ENCODE results near the gene HADHA. TPM values are rescaled to one million over a fixed set of nuclear protein-coding genes. Genes with fewer than 3 reads are reported as not detected.

The HADHA gene
- total RNA-seq, 1 donor from 2014 or later = 139 TPM

DNA sequence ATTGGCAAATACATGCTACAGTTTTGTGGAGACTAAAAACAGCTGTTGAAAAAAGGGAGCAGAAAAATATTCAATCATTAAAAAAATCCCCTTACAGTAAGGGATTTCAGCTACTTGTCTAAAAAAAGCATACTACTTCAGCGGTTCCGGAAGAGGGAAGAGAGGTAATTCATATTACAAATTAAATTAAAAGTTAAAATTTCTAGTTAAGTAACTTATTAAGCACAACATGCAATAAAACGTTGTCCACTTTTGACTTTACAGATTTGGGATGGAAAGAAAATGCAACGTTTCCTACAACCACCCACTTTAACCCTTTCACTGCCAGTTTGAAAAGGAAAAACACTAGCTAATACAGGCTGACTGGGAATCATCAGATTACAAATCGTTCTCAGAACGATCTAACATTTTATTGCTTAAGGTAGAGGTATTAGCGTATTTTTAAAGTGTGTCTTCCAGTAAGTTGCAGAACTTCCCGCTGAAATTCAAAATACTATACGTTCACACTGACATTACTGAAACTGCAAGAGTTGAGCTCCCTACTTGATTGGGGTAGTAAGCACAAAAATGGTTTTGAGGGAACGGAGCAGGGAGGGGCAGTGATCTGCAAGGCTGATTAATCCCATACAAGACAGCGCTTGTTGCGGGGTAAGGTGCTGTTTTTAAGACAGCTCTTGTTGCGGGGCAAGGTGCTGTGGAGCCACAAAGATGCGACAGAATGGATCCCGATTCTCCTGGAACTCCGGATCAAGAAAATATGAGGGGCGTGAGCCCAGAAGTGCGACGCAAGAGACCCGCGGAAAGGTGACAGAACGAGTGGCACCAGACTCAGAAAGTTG, 743 bp downstream of the HADHA start:
- Histone ChIP-seq H3K79me2 (ENCODE audit: insufficient read depth, low read length) (peaks cover 97% of the 10 kb centered on the region), H3K27ac (ENCODE audit: low read depth, low read length) (peak overlapping the region; percentile 98), H2AFZ (ENCODE audit: low read depth, low read length) (peak overlapping the region; percentile 91), H3K4me3 (ENCODE audit: insufficient read depth, low read depth, low read length) (peak overlapping the region; percentile 89), H3K9me3 (ENCODE audit: insufficient read depth, low read depth, low read length) (no peaks in the 10 kb centered on the region), H3K36me3 (ENCODE audit: insufficient read depth, low read length) (peaks cover under 1% of the 10 kb centered on the region), H3K4me2 (ENCODE audit: low read length) (peak overlapping the region; percentile 93), H3K27me3 (ENCODE audit: insufficient read depth, low read length) (no peaks in the 10 kb centered on the region), H4K20me1 (ENCODE audit: insufficient read depth, low read length) (peaks cover 51% of the 10 kb centered on the region), H3K4me1 (ENCODE audit: insufficient read depth, low read length) (peaks cover 19% of the 10 kb centered on the region), H3K9ac (ENCODE audit: low read length) (peak overlapping the region; percentile 95)
- no peaks in the 10 kb centered on the region for H3K36me3 Mint-ChIP-seq (ENCODE audit: low read depth, unreplicated experiment)
- DNase-seq (ENCODE audit: low read depth) = peak; percentile 23
- peak overlapping the region; percentile 85 for H3K27ac Mint-ChIP-seq (ENCODE audit: unreplicated experiment)
- FAIRE-seq = no peak
- no peak for TF ChIP-seq EZH2 (IDR thresholded peaks at IDR 0.05; ENCODE audit: insufficient read depth, low read length)
- TF ChIP-seq, protein P1, sequence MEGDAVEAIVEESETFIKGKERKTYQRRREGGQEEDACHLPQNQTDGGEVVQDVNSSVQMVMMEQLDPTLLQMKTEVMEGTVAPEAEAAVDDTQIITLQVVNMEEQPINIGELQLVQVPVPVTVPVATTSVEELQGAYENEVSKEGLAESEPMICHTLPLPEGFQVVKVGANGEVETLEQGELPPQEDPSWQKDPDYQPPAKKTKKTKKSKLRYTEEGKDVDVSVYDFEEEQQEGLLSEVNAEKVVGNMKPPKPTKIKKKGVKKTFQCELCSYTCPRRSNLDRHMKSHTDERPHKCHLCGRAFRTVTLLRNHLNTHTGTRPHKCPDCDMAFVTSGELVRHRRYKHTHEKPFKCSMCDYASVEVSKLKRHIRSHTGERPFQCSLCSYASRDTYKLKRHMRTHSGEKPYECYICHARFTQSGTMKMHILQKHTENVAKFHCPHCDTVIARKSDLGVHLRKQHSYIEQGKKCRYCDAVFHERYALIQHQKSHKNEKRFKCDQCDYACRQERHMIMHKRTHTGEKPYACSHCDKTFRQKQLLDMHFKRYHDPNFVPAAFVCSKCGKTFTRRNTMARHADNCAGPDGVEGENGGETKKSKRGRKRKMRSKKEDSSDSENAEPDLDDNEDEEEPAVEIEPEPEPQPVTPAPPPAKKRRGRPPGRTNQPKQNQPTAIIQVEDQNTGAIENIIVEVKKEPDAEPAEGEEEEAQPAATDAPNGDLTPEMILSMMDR (IDR thresholded peaks at IDR 0.05; ENCODE audit: insufficient read depth, low read depth, low read length) = no peak
- no peaks in the 10 kb centered on the region for H3K27me3 Mint-ChIP-seq (ENCODE audit: low read depth, unreplicated experiment)
- H3K4me1 Mint-ChIP-seq (ENCODE audit: low read depth, unreplicated experiment) = peaks cover 28% of the 10 kb centered on the region
- H3K4me3 Mint-ChIP-seq (ENCODE audit: unreplicated experiment) = peak overlapping the region; percentile 96
- H3K9me3 Mint-ChIP-seq (ENCODE audit: unreplicated experiment) = no peaks in the 10 kb centered on the region

DNA sequence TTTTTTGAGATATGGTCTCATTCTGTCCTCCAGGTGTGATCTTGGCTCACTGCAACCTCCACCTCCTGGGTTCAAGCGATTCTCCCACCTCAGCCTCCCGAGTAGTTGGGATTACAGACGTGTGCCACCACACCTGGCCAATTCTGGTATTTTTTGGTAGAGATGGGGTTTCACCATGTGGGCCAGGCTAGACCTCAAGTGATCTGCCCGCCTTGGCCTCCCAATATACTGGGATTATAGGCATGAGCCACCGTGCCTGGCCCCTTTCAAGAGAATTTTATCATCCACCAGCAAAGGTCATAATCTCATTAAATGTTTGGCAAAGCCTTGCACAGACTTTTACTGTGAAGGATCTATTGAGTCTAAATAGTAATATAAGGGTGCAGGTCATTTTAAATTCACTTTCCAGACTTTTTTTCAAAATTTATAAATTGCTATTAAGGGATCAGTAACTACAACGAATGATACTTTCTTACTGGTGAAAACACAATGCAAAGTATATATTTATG, 2.5 kb downstream of the HADHA start:
- Histone ChIP-seq H3K79me2 (ENCODE audit: insufficient read depth, low read length) (peaks cover 86% of the 10 kb centered on the region), H3K9ac (ENCODE audit: low read length) (no peak overlapping the region), H3K4me1 (ENCODE audit: insufficient read depth, low read length) (peaks cover 18% of the 10 kb centered on the region), H3K27ac (ENCODE audit: low read depth, low read length) (no peak overlapping the region), H3K4me3 (ENCODE audit: insufficient read depth, low read depth, low read length) (no peak overlapping the region), H3K9me3 (ENCODE audit: insufficient read depth, low read depth, low read length) (no peaks in the 10 kb centered on the region), H4K20me1 (ENCODE audit: insufficient read depth, low read length) (peaks cover 45% of the 10 kb centered on the region), H3K27me3 (ENCODE audit: insufficient read depth, low read length) (no peaks in the 10 kb centered on the region), H3K4me2 (ENCODE audit: low read length) (no peak overlapping the region), H2AFZ (ENCODE audit: low read depth, low read length) (no peak overlapping the region), H3K36me3 (ENCODE audit: insufficient read depth, low read length) (peaks cover 14% of the 10 kb centered on the region)
- Mint-ChIP-seq H3K4me1 (ENCODE audit: low read depth, unreplicated experiment) (peaks cover 25% of the 10 kb centered on the region), H3K9me3 (ENCODE audit: unreplicated experiment) (no peaks in the 10 kb centered on the region), H3K27me3 (ENCODE audit: low read depth, unreplicated experiment) (no peaks in the 10 kb centered on the region), H3K36me3 (ENCODE audit: low read depth, unreplicated experiment) (no peaks in the 10 kb centered on the region), H3K27ac (ENCODE audit: unreplicated experiment) (no peak overlapping the region), H3K4me3 (ENCODE audit: unreplicated experiment) (peak overlapping the region; percentile 96)
- no peak for FAIRE-seq
- no peak for DNase-seq (ENCODE audit: low read depth)
- TF ChIP-seq EZH2 (IDR thresholded peaks at IDR 0.05; ENCODE audit: insufficient read depth, low read length) = no peak
- TF ChIP-seq, protein P1 (IDR thresholded peaks at IDR 0.05; ENCODE audit: insufficient read depth, low read depth, low read length) = no peak

All from astrocyte (in vitro differentiated cells and primary cell).